ENCODE data around the gene LONRF2. TPM values are rescaled to one million over a fixed set of nuclear protein-coding genes. Genes with fewer than 3 reads are reported as not detected.

The LONRF2 gene
- total RNA-seq, 1 experiment from 2014 or later: 2.7 TPM

DNA sequence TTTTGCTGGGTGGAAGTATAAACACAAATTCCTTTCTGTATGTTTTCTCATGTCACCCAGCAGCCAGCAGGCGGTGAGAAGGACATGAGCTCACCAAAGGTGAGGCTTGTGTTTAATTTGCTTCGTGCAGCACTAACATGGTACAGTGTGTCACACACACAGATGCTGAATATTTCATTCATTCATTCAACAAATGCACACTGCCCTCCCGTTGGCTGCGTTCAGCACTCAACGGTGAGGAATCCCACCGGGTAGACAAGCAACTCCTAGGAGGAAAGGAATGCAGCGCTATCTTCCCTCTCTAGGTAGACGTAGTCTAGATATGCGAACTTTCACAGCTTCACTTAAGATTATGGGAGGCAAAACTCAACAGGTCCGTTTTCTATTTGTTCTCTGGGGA is 85.1 kb downstream of the LONRF2 start:
- Histone ChIP-seq H3K9me3 (ENCODE audit: control insufficient read depth, low read depth, low read length) (no peaks in the 10 kb centered on the region), H4K8ac (replicated peaks; ENCODE audit: insufficient read length, low read depth, low read length) (no peak overlapping the region), H3K27ac (ENCODE audit: insufficient read length, low read depth, low read length) (no peak overlapping the region), H3K4me2 (ENCODE audit: insufficient read depth, insufficient read length, low read length) (no peak overlapping the region), H2BK15ac (ENCODE audit: low read depth, low read length) (no peak overlapping the region), H3K79me1 (ENCODE audit: insufficient read depth, low read depth, low read length, poor library complexity, severe bottlenecking) (no peaks in the 10 kb centered on the region), H3K14ac (ENCODE audit: insufficient read depth, low read length) (no peak overlapping the region), H3K18ac (ENCODE audit: insufficient read length, low read depth, low read length) (no peak overlapping the region), H2BK20ac (ENCODE audit: low read depth, low read length, poor library complexity, severe bottlenecking) (no peak overlapping the region), H2BK12ac (ENCODE audit: insufficient read length, low read depth, low read length) (no peak overlapping the region), H3K9ac (ENCODE audit: extremely low read depth, insufficient read length, low read length) (no peak overlapping the region), H3K23me2 (ENCODE audit: insufficient read length, low read depth, low read length, poor library complexity, severe bottlenecking) (no peaks in the 10 kb centered on the region), H3T11ph (ENCODE audit: low read length) (no peak overlapping the region), H3K56ac (ENCODE audit: insufficient read length, low read depth, low read length) (no peak overlapping the region), H4K5ac (ENCODE audit: insufficient read length, low read depth, low read length) (no peak overlapping the region), H2AK5ac (ENCODE audit: insufficient read length, low read length) (no peak overlapping the region), H3K4ac (ENCODE audit: low read depth, low read length) (no peak overlapping the region), H4K91ac (ENCODE audit: insufficient read length, low read depth, low read length) (no peak overlapping the region), H3K4me1 (ENCODE audit: insufficient read depth, low read length) (no peaks in the 10 kb centered on the region; the same call in 1 of the 2 replicates), H3K27me3 (ENCODE audit: insufficient read depth, low read length) (no peaks in the 10 kb centered on the region), H2BK5ac (ENCODE audit: insufficient read length, low read length) (no peak overlapping the region), H4K20me1 (ENCODE audit: control insufficient read depth, insufficient read depth, insufficient read length) (no peaks in the 10 kb centered on the region), H2BK120ac (ENCODE audit: low read depth, low read length, poor library complexity, severe bottlenecking) (no peak overlapping the region), H3K23ac (ENCODE audit: insufficient read length, low read depth, low read length) (no peak overlapping the region), H3K79me2 (ENCODE audit: insufficient read depth, low read length) (no peaks in the 10 kb centered on the region; the same call in 1 of the 2 replicates), H2AFZ (ENCODE audit: low read length) (no peak overlapping the region)
- TF ChIP-seq, protein P1, sequence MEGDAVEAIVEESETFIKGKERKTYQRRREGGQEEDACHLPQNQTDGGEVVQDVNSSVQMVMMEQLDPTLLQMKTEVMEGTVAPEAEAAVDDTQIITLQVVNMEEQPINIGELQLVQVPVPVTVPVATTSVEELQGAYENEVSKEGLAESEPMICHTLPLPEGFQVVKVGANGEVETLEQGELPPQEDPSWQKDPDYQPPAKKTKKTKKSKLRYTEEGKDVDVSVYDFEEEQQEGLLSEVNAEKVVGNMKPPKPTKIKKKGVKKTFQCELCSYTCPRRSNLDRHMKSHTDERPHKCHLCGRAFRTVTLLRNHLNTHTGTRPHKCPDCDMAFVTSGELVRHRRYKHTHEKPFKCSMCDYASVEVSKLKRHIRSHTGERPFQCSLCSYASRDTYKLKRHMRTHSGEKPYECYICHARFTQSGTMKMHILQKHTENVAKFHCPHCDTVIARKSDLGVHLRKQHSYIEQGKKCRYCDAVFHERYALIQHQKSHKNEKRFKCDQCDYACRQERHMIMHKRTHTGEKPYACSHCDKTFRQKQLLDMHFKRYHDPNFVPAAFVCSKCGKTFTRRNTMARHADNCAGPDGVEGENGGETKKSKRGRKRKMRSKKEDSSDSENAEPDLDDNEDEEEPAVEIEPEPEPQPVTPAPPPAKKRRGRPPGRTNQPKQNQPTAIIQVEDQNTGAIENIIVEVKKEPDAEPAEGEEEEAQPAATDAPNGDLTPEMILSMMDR (conservative IDR thresholded peaks at IDR 0.05): 0 out of 3 replicates have a peak, but pooled peaks have one; percentile 16
- Mint-ChIP-seq H3K27me3 (ENCODE audit: low read depth) (peaks cover 29% of the 10 kb centered on the region), H3K36me3 (ENCODE audit: insufficient read depth in 1 of 3, low read depth in 3 of 3) (no peaks in the 10 kb centered on the region; a peak in 1 of 7 replicates), H3K27ac (no peak overlapping the region), H3K4me1 (peaks cover 20 to 38% of the 10 kb centered on the region in 2 experiments), H3K4me3 (no peak overlapping the region), H3K9me3 (no peaks in the 10 kb centered on the region; a peak in 1 of 5 replicates)
- DNase-seq: peak; percentile 17
- WGBS (ENCODE audit: extremely low coverage, insufficient read length, low lambda C conversion rate): no CpG with 5 or more reads among the region's 10 CpGs

Data from H9 (cell line).